ENCODE data around the gene GLCCI1.

Gene GLCCI1

GRCh38 chr7:7962851-7963250 is 5.7 kb upstream of the GLCCI1 start:
- DNase-seq (ENCODE audit: low spot score) (no peak), FAIRE-seq (no peak)

DNA sequence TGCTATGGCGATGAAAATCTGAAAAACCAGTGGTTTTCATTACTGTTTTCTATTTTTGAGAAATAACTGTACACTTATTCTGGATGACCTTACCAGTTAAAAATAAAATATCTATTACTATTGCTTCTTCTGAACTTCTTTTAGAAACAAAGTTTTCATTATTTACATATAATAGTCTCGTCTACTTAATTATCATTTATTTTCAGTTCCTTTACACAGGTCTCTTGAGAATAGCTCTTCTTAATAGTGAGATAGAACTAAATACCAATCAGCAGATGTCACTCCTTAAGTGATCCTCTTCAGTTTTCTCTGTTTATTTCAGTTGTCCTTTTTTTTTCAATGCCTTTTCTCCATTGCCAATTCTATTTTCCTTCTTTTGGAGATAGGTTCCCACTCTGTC is 4.3 kb upstream of the GLCCI1 start:
- no peak for DNase-seq (ENCODE audit: low spot score)
- FAIRE-seq: no peak

GRCh38 chr7:7964691-7965090 is 3.9 kb upstream of the GLCCI1 start:
- DNase-seq (ENCODE audit: low spot score): no peak
- no peak for FAIRE-seq

GRCh38 chr7:7965301-7965700 is 3.3 kb upstream of the GLCCI1 start:
- FAIRE-seq (no peak), DNase-seq (ENCODE audit: low spot score) (no peak)

DNA sequence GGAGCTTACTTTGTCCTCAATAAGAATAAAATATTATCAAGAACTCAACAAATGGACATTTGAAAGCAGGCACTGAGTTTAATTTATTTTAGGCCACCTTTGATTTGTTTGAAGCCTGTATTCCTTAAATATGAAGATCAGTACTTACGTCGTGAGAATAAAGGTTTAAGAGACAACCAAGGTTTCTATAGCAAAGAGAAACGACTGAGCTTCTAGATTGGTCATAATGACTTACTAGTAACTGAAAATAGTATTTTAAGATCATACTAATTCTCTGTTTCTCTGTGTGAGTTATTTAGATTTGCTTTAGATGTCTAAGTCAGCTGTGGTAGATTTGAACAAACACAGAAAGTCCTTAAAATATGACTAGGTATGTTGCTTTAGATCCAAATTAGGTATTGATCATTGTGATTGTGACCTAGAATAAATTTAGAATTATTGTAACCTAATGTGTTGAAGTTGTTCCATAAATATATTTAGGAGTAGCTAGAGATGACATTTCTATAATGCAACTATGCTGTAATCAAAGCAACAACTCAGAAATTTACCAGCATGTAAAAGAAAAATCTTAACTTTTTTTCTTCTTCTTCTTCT is 2.4 kb upstream of the GLCCI1 start:
- FAIRE-seq (no peak), DNase-seq (ENCODE audit: low spot score) (no peak)

DNA sequence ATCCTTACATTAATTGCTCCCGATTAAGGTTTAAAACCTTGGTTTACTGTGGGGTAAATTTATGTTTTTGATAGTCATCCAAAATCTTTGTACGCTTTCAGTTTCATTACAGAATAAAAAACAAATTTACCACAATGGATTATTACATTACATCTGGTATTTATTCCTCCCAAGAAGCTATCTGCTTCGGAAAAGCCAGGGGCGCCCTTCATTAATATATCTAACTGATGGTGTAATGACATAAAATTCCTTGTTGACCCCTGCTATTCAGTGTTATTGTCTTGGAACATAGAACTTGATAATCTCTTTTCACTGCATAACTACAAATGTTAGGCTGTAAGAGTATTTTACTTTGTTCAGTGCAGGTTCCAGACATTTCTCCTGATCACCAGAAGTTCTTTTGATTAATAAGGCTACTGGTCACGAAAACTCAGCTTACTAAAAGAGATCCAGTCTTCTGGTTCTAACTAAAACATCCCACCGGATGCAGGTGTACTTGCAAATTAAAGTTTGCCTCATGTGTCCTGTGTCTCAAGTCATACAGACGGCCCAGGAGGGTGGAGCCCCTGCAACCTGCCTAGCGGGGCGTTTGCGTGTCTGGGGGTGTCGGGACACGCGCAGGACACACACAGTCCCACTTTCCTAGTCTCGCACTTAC is 581 bp upstream of the GLCCI1 start:
- DNase-seq (ENCODE audit: low spot score): no peak
- FAIRE-seq: no peak

- peak; percentile 65 for DNase-seq (ENCODE audit: low spot score)
- peak; percentile 40 for FAIRE-seq
Observed at GRCh38 chr7:7969306-7970236, 975 bp downstream of the GLCCI1 start.

GRCh38 chr7:7970237-7970530 is 1.6 kb downstream of the GLCCI1 start:
- DNase-seq (ENCODE audit: low spot score) (no peak), FAIRE-seq (no peak)

DNA sequence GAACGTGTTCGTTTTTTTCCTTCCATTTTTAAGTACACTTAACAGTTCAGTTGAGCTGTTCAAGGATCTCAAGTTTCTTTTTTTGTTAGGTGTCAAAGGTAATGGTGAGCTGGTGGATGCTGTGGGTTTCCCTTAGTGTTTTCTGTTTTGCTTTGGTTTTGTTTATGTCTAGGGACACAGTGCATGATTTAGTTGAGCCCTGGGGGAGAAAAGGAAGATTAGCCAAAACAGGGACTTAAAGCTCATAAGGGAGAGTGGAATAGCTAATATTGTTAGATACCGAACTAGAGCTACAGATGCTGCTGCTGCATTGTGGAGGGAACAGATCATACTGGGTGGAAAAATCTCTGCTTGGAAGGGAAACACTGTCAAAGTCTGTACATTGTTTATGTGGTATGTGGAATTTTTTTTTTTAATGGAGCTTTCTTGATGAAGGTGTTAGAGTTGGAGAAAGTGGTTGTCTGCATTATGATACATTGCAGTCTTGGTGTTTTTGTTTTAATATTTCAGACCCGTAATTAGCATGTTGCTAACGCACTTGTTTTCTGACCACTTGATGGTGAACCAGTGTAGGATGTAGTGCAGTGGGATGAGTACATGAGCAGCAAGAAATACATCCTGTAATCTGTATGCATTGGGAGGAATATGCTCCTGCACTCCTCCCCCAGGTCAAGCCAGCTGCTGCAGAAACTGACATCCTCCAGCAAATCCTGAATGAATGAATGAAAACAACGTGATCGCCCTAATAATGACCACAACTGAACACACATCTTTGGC is 2.1 kb downstream of the GLCCI1 start:
- FAIRE-seq: peak; percentile 73
- DNase-seq (ENCODE audit: low spot score): peak; percentile 29

- no peak for DNase-seq (ENCODE audit: low spot score)
- FAIRE-seq: no peak
Observed at GRCh38 chr7:7971308-7972040, 2.9 kb downstream of the GLCCI1 start.

- FAIRE-seq: peak; percentile 37
- no peak for DNase-seq (ENCODE audit: low spot score)
Observed at GRCh38 chr7:7972128-7972527, 3.5 kb downstream of the GLCCI1 start.

- DNase-seq (ENCODE audit: low spot score) (no peak), FAIRE-seq (no peak)
Observed at GRCh38 chr7:7972922-7973594, 4.5 kb downstream of the GLCCI1 start.

DNA sequence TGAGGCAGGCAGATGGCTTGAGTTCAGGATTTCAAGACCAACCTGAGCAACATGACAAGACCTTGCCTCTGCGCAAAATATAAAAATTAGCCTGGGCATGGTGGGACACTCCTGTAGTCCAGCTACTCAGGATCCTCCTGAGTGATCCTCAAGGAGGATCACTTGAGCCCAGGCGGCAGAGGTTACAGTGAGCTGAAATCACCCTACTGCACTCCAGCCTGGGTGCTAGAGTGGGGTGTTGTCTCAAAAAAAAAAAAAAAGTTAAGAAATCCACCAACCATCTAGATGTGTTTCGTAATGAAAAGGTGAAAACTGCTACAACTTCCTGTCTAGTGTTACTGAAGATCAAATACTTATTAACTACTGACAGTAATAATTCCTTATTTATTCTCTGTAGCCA is 8.1 kb downstream of the GLCCI1 start:
- DNase-seq (ENCODE audit: low spot score) (no peak), FAIRE-seq (no peak)

- FAIRE-seq (peak; percentile 62), DNase-seq (ENCODE audit: low spot score) (no peak)
Observed at GRCh38 chr7:7977774-7978173, 9.2 kb downstream of the GLCCI1 start.

- FAIRE-seq: no peak
- no peak for DNase-seq (ENCODE audit: low spot score)
Observed at GRCh38 chr7:7978860-7979259, 10.3 kb downstream of the GLCCI1 start.

GRCh38 chr7:7979558-7979957 is 11.0 kb downstream of the GLCCI1 start:
- FAIRE-seq (no peak), DNase-seq (ENCODE audit: low spot score) (no peak)

GRCh38 chr7:7980134-7980533 is 11.5 kb downstream of the GLCCI1 start:
- DNase-seq (ENCODE audit: low spot score): no peak
- no peak for FAIRE-seq

DNA sequence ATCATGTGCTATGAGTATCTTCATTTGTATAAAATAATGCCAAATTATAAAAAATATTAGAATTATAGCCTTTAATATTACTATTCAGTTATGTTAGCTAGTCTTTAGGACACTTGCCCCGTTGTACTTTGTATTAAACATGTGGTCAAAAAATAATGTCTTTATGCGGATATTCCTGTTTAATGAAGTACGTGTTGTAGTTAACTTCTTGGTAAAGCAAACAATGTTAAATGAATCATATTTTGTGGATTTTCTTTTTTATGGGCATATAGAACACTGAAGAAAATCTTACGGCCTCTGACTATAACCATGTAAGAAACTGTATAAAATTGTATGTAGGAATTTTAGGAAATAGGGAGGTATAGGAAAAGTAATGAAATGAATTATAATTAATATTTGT is 14.3 kb downstream of the GLCCI1 start:
- FAIRE-seq (no peak), DNase-seq (ENCODE audit: low spot score) (no peak)

- no peak for DNase-seq (ENCODE audit: low spot score)
- no peak for FAIRE-seq
Observed at GRCh38 chr7:7984424-7984823, 15.8 kb downstream of the GLCCI1 start.

DNA sequence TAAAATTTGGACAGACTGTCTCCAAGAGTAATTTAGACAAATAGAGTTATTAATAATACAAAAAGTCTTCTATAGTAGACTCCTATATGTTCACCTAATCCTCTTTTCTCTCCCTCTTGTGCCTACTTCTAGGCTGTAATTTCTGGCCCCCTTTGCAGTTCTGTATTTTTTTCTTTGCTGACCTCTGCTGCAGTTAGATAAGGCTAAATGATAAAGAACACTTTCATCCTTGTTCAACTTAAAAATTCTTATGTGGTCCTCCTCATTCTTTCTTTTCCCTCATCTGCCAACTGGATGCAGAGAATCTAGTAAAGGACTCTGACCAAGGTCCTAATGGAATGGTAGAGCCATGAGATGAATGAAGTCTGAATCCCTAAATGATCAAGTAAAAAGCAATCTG is 20.1 kb downstream of the GLCCI1 start:
- no peak for FAIRE-seq
- DNase-seq (ENCODE audit: low spot score): no peak

- DNase-seq (ENCODE audit: low spot score): no peak
- FAIRE-seq: no peak
Observed at GRCh38 chr7:7989133-7989532, 20.5 kb downstream of the GLCCI1 start.

Measured in urothelium cell line (cell line).